ENCODE data around the gene ZSCAN5B. TPM values are rescaled to one million over a fixed set of nuclear protein-coding genes. Genes with fewer than 3 reads are reported as not detected.

The ZSCAN5B gene
- total and polyA plus RNA-seq, 2 of the 13 experiments (the other 11 are each of a cell fraction or from before 2014, with no cell fraction given) = not detected

DNA sequence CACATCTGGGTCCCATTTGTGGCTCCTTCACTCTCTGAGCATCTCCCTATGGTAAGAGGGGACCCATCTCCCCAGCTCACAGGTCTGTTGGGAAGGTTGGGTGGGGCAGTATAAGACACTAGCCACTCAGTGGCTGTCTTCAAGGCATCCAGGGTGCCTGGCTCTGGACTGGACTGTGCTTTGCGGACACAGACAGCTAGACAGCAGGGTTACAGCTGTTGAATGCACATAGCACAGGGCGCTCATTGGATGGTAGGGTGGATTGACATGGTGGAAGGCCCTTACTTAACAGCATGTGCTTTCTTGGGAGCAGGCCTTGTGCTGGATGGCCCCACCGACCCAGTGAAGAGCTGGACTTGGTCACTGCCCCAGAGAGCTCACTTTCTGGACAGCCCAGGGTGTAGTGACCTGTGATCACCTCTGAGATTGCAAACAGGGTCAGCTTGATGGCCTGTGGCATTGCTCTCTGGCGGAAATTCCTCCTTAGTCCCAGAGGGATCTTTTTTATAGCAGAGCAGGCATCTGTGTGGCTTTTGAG is 54.6 kb downstream of the ZSCAN5B start (continued):
- TF ChIP-seq, protein P1, sequence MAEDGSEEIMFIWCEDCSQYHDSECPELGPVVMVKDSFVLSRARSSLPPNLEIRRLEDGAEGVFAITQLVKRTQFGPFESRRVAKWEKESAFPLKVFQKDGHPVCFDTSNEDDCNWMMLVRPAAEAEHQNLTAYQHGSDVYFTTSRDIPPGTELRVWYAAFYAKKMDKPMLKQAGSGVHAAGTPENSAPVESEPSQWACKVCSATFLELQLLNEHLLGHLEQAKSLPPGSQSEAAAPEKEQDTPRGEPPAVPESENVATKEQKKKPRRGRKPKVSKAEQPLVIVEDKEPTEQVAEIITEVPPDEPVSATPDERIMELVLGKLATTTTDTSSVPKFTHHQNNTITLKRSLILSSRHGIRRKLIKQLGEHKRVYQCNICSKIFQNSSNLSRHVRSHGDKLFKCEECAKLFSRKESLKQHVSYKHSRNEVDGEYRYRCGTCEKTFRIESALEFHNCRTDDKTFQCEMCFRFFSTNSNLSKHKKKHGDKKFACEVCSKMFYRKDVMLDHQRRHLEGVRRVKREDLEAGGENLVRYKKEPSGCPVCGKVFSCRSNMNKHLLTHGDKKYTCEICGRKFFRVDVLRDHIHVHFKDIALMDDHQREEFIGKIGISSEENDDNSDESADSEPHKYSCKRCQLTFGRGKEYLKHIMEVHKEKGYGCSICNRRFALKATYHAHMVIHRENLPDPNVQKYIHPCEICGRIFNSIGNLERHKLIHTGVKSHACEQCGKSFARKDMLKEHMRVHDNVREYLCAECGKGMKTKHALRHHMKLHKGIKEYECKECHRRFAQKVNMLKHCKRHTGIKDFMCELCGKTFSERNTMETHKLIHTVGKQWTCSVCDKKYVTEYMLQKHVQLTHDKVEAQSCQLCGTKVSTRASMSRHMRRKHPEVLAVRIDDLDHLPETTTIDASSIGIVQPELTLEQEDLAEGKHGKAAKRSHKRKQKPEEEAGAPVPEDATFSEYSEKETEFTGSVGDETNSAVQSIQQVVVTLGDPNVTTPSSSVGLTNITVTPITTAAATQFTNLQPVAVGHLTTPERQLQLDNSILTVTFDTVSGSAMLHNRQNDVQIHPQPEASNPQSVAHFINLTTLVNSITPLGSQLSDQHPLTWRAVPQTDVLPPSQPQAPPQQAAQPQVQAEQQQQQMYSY (CRISPR knock-in tag; IDR thresholded peaks at IDR 0.05) = no peak
- TF ChIP-seq HHEX (CRISPR knock-in tag; IDR thresholded peaks at IDR 0.05) = no peak
- TF ChIP-seq GATA4 (IDR thresholded peaks at IDR 0.05; ENCODE audit: borderline replicate concordance, low read depth) = no peak
- TF ChIP-seq BORCS8-MEF2B (CRISPR knock-in tag; IDR thresholded peaks at IDR 0.05) = peak; percentile 77
- TF ChIP-seq ZNF274 (CRISPR knock-in tag; IDR thresholded peaks at IDR 0.05) = peak; percentile 9; the same call in 1 of the 2 replicates
- no peak for TF ChIP-seq TCF7L2 (IDR thresholded peaks at IDR 0.05; ENCODE audit: low read depth, low read length)
- no peak for TF ChIP-seq MYPOP (CRISPR knock-in tag; IDR thresholded peaks at IDR 0.05)
- no peak for TF ChIP-seq HOXA9 (CRISPR knock-in tag; IDR thresholded peaks at IDR 0.05; ENCODE audit: borderline replicate concordance)
- 0 out of 2 replicates have a peak, but pooled peaks have one; percentile 27 for TF ChIP-seq SSRP1 (CRISPR knock-in tag; IDR thresholded peaks at IDR 0.05)
- no peak for TF ChIP-seq ZMYM3 (CRISPR knock-in tag; IDR thresholded peaks at IDR 0.05)
- TF ChIP-seq, protein P2, sequence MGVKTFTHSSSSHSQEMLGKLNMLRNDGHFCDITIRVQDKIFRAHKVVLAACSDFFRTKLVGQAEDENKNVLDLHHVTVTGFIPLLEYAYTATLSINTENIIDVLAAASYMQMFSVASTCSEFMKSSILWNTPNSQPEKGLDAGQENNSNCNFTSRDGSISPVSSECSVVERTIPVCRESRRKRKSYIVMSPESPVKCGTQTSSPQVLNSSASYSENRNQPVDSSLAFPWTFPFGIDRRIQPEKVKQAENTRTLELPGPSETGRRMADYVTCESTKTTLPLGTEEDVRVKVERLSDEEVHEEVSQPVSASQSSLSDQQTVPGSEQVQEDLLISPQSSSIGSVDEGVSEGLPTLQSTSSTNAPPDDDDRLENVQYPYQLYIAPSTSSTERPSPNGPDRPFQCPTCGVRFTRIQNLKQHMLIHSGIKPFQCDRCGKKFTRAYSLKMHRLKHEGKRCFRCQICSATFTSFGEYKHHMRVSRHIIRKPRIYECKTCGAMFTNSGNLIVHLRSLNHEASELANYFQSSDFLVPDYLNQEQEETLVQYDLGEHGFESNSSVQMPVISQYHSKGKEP (CRISPR knock-in tag; IDR thresholded peaks at IDR 0.05) = no peak
- TF ChIP-seq NFIB (CRISPR knock-in tag; IDR thresholded peaks at IDR 0.05; ENCODE audit: borderline replicate concordance) = no peak
- TF ChIP-seq THAP11 (CRISPR knock-in tag; IDR thresholded peaks at IDR 0.05) = no peak
- peak; percentile 11; the same call in 1 of the 2 replicates for TF ChIP-seq BCL6 (CRISPR knock-in tag; IDR thresholded peaks at IDR 0.05)
- TF ChIP-seq ZSCAN20 (CRISPR knock-in tag; IDR thresholded peaks at IDR 0.05; ENCODE audit: borderline replicate concordance) = no peak
- TF ChIP-seq MED1 (CRISPR knock-in tag; IDR thresholded peaks at IDR 0.05) = peak; percentile 59
- 0 out of 2 replicates have a peak, but pooled peaks have one; percentile 47 for TF ChIP-seq ZNF232 (CRISPR knock-in tag; IDR thresholded peaks at IDR 0.05; ENCODE audit: borderline replicate concordance)
- peak; percentile 73 for TF ChIP-seq RBM22 (optimal IDR thresholded peaks at IDR 0.05; ENCODE audit: low read length)
- no peak for TF ChIP-seq TIGD3 (CRISPR knock-in tag; IDR thresholded peaks at IDR 0.05; ENCODE audit: borderline replicate concordance)
- 0 out of 2 replicates have a peak, but pooled peaks have one; percentile 18 for TF ChIP-seq ZNF160 (CRISPR knock-in tag; IDR thresholded peaks at IDR 0.05)
